ENCODE measurements around the gene SH3GL1. TPM values are rescaled to one million over a fixed set of nuclear protein-coding genes. Genes with fewer than 3 reads are reported as not detected.

SH3GL1 gene
- total RNA-seq, 2 experiments from 2014 or later = 39.3 to 40.9 TPM

GRCh38 chr19:4441994-4442818, 41.9 kb upstream of the SH3GL1 start:
- Histone ChIP-seq H3K4me3 (ENCODE audit: low read length) (no peak overlapping the region), H3K9me3 (ENCODE audit: control insufficient read depth in 1 of 2, insufficient read depth in 1 of 2, low read length in 2 of 2) (no peaks in the 10 kb centered on the region), H3K36me3 (ENCODE audit: insufficient read depth, low read length) (peaks cover 30% of the 10 kb centered on the region), H3K27ac (ENCODE audit: low read depth in 1 of 2, low read length in 2 of 2) (no peak overlapping the region), H3K27me3 (ENCODE audit: control insufficient read depth in 1 of 2, insufficient read depth in 2 of 2, low read length in 2 of 2) (no peaks in the 10 kb centered on the region), H3K4me1 (ENCODE audit: insufficient read depth, low read length) (no peaks in the 10 kb centered on the region)
- ATAC-seq (ENCODE audit: poor library complexity) (no peak), DNase-seq (no peak)
- H3K36me3 Mint-ChIP-seq (ENCODE audit: low read depth) = peaks cover 14% of the 10 kb centered on the region
- ChIA-PET POLR2A (no interaction called here), CTCF (no interaction called here)
- intact Hi-C loops (cut with DNase I, micrococcal nuclease) = no loop called here
- TF ChIP-seq CTCF (IDR thresholded peaks at IDR 0.05) = no peak
- no peak overlapping the region for H3K4me3 Mint-ChIP-seq
- no peak overlapping the region for H3K27ac Mint-ChIP-seq
- H3K9me3 Mint-ChIP-seq = no peaks in the 10 kb centered on the region
- H3K27me3 Mint-ChIP-seq = no peaks in the 10 kb centered on the region
- no peaks in the 10 kb centered on the region for H3K4me1 Mint-ChIP-seq (ENCODE audit: low read depth)

- Histone ChIP-seq H3K27me3 (ENCODE audit: control insufficient read depth in 1 of 2, insufficient read depth in 2 of 2, low read length in 2 of 2) (no peaks in the 10 kb centered on the region), H3K27ac (ENCODE audit: low read depth in 1 of 2, low read length in 2 of 2) (no peak overlapping the region), H3K36me3 (ENCODE audit: insufficient read depth, low read length) (peaks cover 8% of the 10 kb centered on the region), H3K9me3 (ENCODE audit: control insufficient read depth in 1 of 2, insufficient read depth in 1 of 2, low read length in 2 of 2) (no peaks in the 10 kb centered on the region), H3K4me3 (ENCODE audit: low read length) (no peak overlapping the region), H3K4me1 (ENCODE audit: insufficient read depth, low read length) (no peaks in the 10 kb centered on the region)
- ChIA-PET POLR2A (no interaction called here), CTCF (no interaction called here)
- ATAC-seq (ENCODE audit: poor library complexity) (no peak), DNase-seq (no peak)
- H3K4me3 Mint-ChIP-seq = no peak overlapping the region
- TF ChIP-seq CTCF (IDR thresholded peaks at IDR 0.05) = no peak
- H3K4me1 Mint-ChIP-seq (ENCODE audit: low read depth) = no peaks in the 10 kb centered on the region
- no peaks in the 10 kb centered on the region for H3K9me3 Mint-ChIP-seq
- intact Hi-C loops (cut with DNase I, micrococcal nuclease) = no loop called here
- no peaks in the 10 kb centered on the region for H3K27me3 Mint-ChIP-seq
- H3K27ac Mint-ChIP-seq = no peak overlapping the region
- peaks cover 12% of the 10 kb centered on the region for H3K36me3 Mint-ChIP-seq (ENCODE audit: low read depth)
Measured at GRCh38 chr19:4439243-4439642, 38.9 kb upstream of the SH3GL1 start.

- ChIA-PET POLR2A (no interaction called here), CTCF (no interaction called here)
- Mint-ChIP-seq H3K4me3 (no peak overlapping the region), H3K9me3 (no peaks in the 10 kb centered on the region), H3K27ac (no peak overlapping the region), H3K4me1 (ENCODE audit: low read depth) (no peaks in the 10 kb centered on the region), H3K27me3 (no peaks in the 10 kb centered on the region), H3K36me3 (ENCODE audit: low read depth) (peaks cover 15% of the 10 kb centered on the region)
- Histone ChIP-seq H3K4me3 (ENCODE audit: low read length) (no peak overlapping the region), H3K9me3 (ENCODE audit: control insufficient read depth in 1 of 2, insufficient read depth in 1 of 2, low read length in 2 of 2) (no peaks in the 10 kb centered on the region), H3K27me3 (ENCODE audit: control insufficient read depth in 1 of 2, insufficient read depth in 2 of 2, low read length in 2 of 2) (no peaks in the 10 kb centered on the region), H3K36me3 (ENCODE audit: insufficient read depth, low read length) (peaks cover 16% of the 10 kb centered on the region), H3K27ac (ENCODE audit: low read depth in 1 of 2, low read length in 2 of 2) (no peak overlapping the region), H3K4me1 (ENCODE audit: insufficient read depth, low read length) (no peaks in the 10 kb centered on the region)
- ATAC-seq (ENCODE audit: poor library complexity) = no peak
- DNase-seq = no peak
- intact Hi-C loops (cut with DNase I, micrococcal nuclease) = no loop called here
- no peak for TF ChIP-seq CTCF (IDR thresholded peaks at IDR 0.05)
Measured at GRCh38 chr19:4437103-4437502, 36.8 kb upstream of the SH3GL1 start.

All from CD4-positive, alpha-beta T cell (primary cell).